BJ (cell line): ENCODE results near the gene AKAP6. TPM values are rescaled to one million over a fixed set of nuclear protein-coding genes. Genes with fewer than 3 reads are reported as not detected.
A peak's percentile ranks its signal among the peaks of the same experiment; 100 is the strongest.

ENCODE experiments used
- CTCF ChIA-PET: fragments of 350-600 bp; formaldehyde crosslinking; extraction: SDS; loops from one replicate; lab custom pipeline; 2021; ENCODE audit warnings: antibody characterized with exemption, inconsistent platforms; lab: Yijun Ruan, JAX
- POLR2A ChIA-PET: fragments of 300-600 bp; sonication (Branson Sonifier 250); formaldehyde crosslinking; extraction: SDS; loops from one replicate; lab custom pipeline; 2021; ENCODE audit warnings: antibody characterized with exemption; lab: Charles Lee
- DNase-seq: peaks from one replicate; pipeline ENCODE4 v3.0.0-alpha.2; 2011; ENCODE audit warnings: low read depth
- H3K27me3 ChIP-seq: 2 replicates; pipeline ENCODE4 v1.6.0; 2011; ENCODE audit warnings: low read length; ENCODE audit not compliant: control insufficient read depth, insufficient read depth
- H3K36me3 ChIP-seq: 2 replicates; pipeline ENCODE4 v1.5.1; 2011; ENCODE audit warnings: low read length; ENCODE audit not compliant: control insufficient read depth, insufficient read depth
- H3K4me3 ChIP-seq: 2 replicates; pipeline ENCODE4 v1.5.1; 2011; ENCODE audit warnings: low read depth, mild to moderate bottlenecking, control low read depth, low read length
- polyA plus RNA-seq: library from polyadenylated mRNA; depleted of rRNA; stranded (reverse); fragments of >200 nt; gene quantifications from 2 replicates; pipeline ENCODE4 v1.2.3, GENCODE V29; 2011
- TF ChIP-seq, protein P1 (sequence below): IDR thresholded peaks from 2 replicates; pipeline ENCODE4 v1.5.1; 2011; ENCODE audit warnings: low read depth, mild to moderate bottlenecking, control low read depth, inconsistent platforms, low read length, moderate library complexity; ENCODE audit not compliant: insufficient read depth

Gene AKAP6
- polyA plus RNA-seq, 1 experiment: 18.5 TPM

DNA sequence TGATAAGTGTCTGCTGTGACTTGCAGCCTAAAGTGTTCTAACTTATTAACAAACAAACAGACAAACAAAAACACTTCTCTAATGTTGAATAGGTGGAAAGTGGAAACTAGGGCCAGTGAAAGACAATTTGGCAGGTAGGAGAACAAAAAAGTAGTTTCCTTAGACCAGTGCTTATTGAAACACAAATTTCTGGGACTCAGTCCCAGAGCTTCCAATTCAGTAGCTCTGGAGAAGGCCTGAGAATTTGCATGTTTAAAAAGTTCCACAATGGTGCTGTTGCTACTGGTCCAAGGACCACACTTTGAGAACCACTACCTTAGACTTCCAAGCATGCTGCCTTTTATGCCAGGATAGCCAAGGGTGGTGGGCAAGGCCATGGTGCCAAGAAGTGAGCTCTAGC, 67.8 kb downstream of the AKAP6 start:
- H3K36me3 ChIP-seq: no peaks in the 10 kb centered on the region
- POLR2A ChIA-PET: no interaction called here
- no peak for DNase-seq
- no peak overlapping the region for H3K4me3 ChIP-seq
- TF ChIP-seq, protein P1, sequence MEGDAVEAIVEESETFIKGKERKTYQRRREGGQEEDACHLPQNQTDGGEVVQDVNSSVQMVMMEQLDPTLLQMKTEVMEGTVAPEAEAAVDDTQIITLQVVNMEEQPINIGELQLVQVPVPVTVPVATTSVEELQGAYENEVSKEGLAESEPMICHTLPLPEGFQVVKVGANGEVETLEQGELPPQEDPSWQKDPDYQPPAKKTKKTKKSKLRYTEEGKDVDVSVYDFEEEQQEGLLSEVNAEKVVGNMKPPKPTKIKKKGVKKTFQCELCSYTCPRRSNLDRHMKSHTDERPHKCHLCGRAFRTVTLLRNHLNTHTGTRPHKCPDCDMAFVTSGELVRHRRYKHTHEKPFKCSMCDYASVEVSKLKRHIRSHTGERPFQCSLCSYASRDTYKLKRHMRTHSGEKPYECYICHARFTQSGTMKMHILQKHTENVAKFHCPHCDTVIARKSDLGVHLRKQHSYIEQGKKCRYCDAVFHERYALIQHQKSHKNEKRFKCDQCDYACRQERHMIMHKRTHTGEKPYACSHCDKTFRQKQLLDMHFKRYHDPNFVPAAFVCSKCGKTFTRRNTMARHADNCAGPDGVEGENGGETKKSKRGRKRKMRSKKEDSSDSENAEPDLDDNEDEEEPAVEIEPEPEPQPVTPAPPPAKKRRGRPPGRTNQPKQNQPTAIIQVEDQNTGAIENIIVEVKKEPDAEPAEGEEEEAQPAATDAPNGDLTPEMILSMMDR: no peak
- H3K27me3 ChIP-seq: 0 out of 2 replicates have a peak, but pooled peaks cover 2% of the 10 kb centered on the region
- CTCF ChIA-PET: interaction anchor here (1.0 to 1.4 kb wide), 2 partner anchors 10 to 12 kb away, joined by 3 read pairs; no protein-coding TSS in a partner anchor

DNA sequence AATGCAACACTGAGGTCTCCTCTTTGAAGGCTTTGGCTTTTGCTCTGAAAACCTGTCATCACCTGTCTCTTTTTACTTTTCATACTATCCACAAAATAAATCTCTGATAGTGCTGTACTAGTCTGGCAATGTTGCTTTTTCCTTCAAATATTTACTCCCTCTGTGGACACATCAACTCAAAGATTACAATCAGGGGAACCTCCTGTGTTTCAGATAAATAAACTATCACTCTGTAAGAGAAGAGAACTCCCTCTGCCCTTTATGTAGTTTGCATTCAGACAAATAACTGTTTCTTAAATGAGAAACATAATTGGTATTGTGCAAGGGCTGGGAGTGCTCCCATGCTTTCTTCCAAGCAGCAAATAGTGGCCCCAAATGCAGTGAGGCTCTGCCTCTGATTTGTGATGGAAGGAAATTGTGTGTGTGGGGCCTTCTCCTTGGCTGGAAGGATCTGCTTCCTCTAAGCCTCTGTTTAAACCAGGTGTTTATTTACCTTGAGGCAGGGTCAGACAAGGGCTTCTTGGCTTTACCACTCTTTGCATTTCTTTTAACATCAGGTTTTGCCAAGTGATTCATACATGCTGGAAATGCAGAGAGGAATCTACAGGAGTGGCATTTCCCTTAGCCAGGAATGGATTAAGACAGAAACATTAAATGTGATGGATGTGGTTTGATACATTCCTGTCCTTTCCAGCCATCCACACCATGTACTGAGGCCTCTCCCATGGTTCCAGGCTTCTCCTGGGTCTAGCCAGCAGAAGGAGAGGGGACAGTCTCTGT, 69.0 kb downstream of the AKAP6 start:
- Histone ChIP-seq H3K36me3 (no peaks in the 10 kb centered on the region), H3K27me3 (0 out of 2 replicates have a peak, but pooled peaks cover 2% of the 10 kb centered on the region), H3K4me3 (no peak overlapping the region)
- POLR2A ChIA-PET: no interaction called here
- CTCF ChIA-PET: interaction anchor here (1.0 kb wide), 1 partner anchor 15 kb away, joined by 4 read pairs; no protein-coding TSS in a partner anchor
- TF ChIP-seq, protein P1: no peak
- DNase-seq: peak; percentile 40

- 0 out of 2 replicates have a peak, but pooled peaks cover 2% of the 10 kb centered on the region for H3K27me3 ChIP-seq
- no peak for DNase-seq
- H3K4me3 ChIP-seq: no peak overlapping the region
- ChIA-PET CTCF (interaction anchor here (1.1 to 1.8 kb wide), 4 partner anchors 9 to 160 kb away, joined by 4 to 5 read pairs (median 5); no protein-coding TSS in a partner anchor), POLR2A (interaction anchor here (0.7 kb wide), 1 partner anchor 53 kb away, joined by 6 read pairs; no protein-coding TSS in a partner anchor)
- TF ChIP-seq, protein P1: no peak
- no peaks in the 10 kb centered on the region for H3K36me3 ChIP-seq
These were observed 70.8 kb downstream of the AKAP6 start for GRCh38 chr14:32399920-32400319.

DNA sequence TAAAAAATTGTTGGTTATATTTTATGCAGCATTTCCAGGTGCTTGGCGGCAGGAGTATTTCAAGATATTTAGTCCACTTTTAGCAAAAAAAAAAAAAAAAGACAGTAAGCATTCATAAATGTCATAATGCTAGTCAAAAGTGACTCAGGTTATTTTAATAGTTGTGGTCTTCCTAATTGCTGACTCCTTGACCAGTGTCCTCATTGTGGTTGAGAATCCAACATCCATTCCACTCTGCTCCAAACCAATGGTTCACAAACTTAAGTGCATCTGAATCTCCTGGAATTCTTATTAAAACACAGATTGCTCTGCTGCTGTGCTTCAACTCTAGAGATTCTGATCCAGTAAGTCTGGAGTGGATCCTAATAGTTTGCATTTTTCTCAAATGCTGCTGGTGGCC, 71.4 kb downstream of the AKAP6 start:
- peak; percentile 88 for DNase-seq
- TF ChIP-seq, protein P1: no peak
- H3K36me3 ChIP-seq: no peaks in the 10 kb centered on the region
- 0 out of 2 replicates have a peak, but pooled peaks cover 2% of the 10 kb centered on the region for H3K27me3 ChIP-seq
- no peak overlapping the region for H3K4me3 ChIP-seq
- ChIA-PET CTCF (interaction anchor here (1.4 to 1.8 kb wide), 2 partner anchors 10 to 14 kb away, joined by 5 read pairs; no protein-coding TSS in a partner anchor), POLR2A (no interaction called here)

DNA sequence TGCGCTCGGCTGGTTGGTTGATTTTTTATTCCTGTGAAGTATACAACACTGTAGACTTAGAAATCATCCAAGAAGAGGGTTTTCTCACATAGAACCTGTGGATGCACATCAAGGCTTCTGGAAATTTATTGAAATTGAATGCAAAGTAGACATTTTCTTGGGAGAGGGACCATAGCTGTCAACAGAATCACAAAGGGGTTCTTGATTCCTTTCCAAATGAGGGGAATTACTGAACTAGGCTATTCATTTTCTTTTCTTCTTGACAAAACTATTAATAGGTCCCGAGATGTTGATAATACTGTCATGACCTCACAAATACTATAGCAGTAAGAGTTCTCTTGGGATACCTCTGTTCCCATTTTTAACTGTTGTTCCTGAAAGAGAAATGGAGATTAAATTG, 73.9 kb downstream of the AKAP6 start:
- CTCF ChIA-PET: interaction anchor here (0.9 to 1.2 kb wide), 2 partner anchors 23 to 107 kb away, joined by 3 read pairs; no protein-coding TSS in a partner anchor
- H3K27me3 ChIP-seq: no peaks in the 10 kb centered on the region; the same call in 1 of the 2 replicates
- no peaks in the 10 kb centered on the region for H3K36me3 ChIP-seq
- no peak overlapping the region for H3K4me3 ChIP-seq
- TF ChIP-seq, protein P1: no peak
- POLR2A ChIA-PET: no interaction called here
- no peak for DNase-seq
